OCI-LY3 (cell line): ENCODE measurements around the gene ERBB4.

Experiments
- EZH2phosphoT487 ChIP-seq: fragments of 200-600 bp; shearing (Covaris generic); IDR thresholded peaks from 2 replicates; pipeline ENCODE4 v1.6.1; 2018; ENCODE audit warnings: antibody characterized with exemption, mixed run types, low read depth
- TF ChIP-seq, protein P1 (sequence below): fragments of 200-600, 300-600 bp; sonication (generic); IDR thresholded peaks from 2 replicates; pipeline ENCODE4 v1.5.1; 2014; ENCODE audit warnings: antibody characterized with exemption, low read length, low read depth

GRCh38 chr2:211812587-211812986, 726.0 kb downstream of the ERBB4 start:
- TF ChIP-seq, protein P1, sequence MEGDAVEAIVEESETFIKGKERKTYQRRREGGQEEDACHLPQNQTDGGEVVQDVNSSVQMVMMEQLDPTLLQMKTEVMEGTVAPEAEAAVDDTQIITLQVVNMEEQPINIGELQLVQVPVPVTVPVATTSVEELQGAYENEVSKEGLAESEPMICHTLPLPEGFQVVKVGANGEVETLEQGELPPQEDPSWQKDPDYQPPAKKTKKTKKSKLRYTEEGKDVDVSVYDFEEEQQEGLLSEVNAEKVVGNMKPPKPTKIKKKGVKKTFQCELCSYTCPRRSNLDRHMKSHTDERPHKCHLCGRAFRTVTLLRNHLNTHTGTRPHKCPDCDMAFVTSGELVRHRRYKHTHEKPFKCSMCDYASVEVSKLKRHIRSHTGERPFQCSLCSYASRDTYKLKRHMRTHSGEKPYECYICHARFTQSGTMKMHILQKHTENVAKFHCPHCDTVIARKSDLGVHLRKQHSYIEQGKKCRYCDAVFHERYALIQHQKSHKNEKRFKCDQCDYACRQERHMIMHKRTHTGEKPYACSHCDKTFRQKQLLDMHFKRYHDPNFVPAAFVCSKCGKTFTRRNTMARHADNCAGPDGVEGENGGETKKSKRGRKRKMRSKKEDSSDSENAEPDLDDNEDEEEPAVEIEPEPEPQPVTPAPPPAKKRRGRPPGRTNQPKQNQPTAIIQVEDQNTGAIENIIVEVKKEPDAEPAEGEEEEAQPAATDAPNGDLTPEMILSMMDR: no peak
- TF ChIP-seq EZH2phosphoT487: no peak
